Psoas muscle (tissue), 8 donors: Measurements from ENCODE around the gene GALNT14. TPM values are rescaled to one million over a fixed set of nuclear protein-coding genes. Genes with fewer than 3 reads are reported as not detected.

Experiments
- ATAC-seq, 4 donors: fragments of 200-7000 bp; cut with Tn5 transposase; one replicate each; pipeline ENCODE4 v1.9.1; 2020; ENCODE audit warnings: moderate library complexity in 3 of 4, mild to moderate bottlenecking in 2 of 4
- DNase-seq, 2 donors: peaks; one replicate each; pipeline ENCODE4 v3.0.0-alpha.2; 2020
- H3K27ac ChIP-seq: fragments of 200-600 bp; one replicate; pipeline ENCODE4 v1.8.0; 2022
- H3K27me3 ChIP-seq, 3 donors: fragments of 200-600 bp in 1 of 3; one replicate each; pipeline versions ENCODE4 v1.6.1 to v1.8.0; 2013 to 2022; ENCODE audit warnings: low read length in 2 of 3, mild to moderate bottlenecking in 2 of 3, moderate library complexity in 1 of 3; ENCODE audit not compliant: insufficient read depth in 3 of 3
- H3K36me3 ChIP-seq, 2 donors: fragments of 200-600 bp in 1 of 2; one replicate each; pipeline versions ENCODE4 v1.6.1 to v1.8.0; 2013 to 2022; ENCODE audit warnings: low read depth in 1 of 2, mild to moderate bottlenecking in 1 of 2, moderate library complexity in 1 of 2; ENCODE audit not compliant: insufficient read depth in 1 of 2
- H3K4me1 ChIP-seq: fragments of 200-600 bp; one replicate; pipeline ENCODE4 v1.8.0; 2022
- H3K4me3 ChIP-seq: fragments of 200-600 bp; one replicate; pipeline ENCODE4 v1.8.0; 2022; ENCODE audit warnings: mild to moderate bottlenecking
- H3K9me3 ChIP-seq: fragments of 200-600 bp; one replicate; pipeline ENCODE4 v1.8.0; 2022
- CTCF ChIP-seq: fragments of 200-600 bp; IDR thresholded peaks from one replicate; pipeline ENCODE4 v1.8.0; 2022; ENCODE audit warnings: antibody characterized with exemption
- WGBS, 3 donors: extraction: QIAGEN DNeasy Blood & Tissue Kit; methylation state at CpG; one replicate each; pipeline versions ENCODE4 v1.1.6 to v1.1.7; 2013; 5-methylcytosine and 5-hydroxymethylcytosine counted together
- intact Hi-C, 2 donors: fragments of 100-400 bp; cut with DNase I; formaldehyde crosslinking; loops; one replicate each; pipeline versions ENCODE4 v1.11.0 to v1.14.2; 2022
- polyA plus RNA-seq, 3 donors: library from polyadenylated mRNA; stranded (reverse); fragments of 200-250 nt; gene quantifications; one replicate each; pipeline ENCODE4 v1.2.3, GENCODE V29; 2013
- total RNA-seq, 4 donors: library from RNA; stranded (reverse); fragmentation: NEBNext Ultra II Directional in 2 of 4; extraction: Animal tissue kit (Norgen Biotek cat#: 25700) in 2 of 4; gene quantifications; one replicate each; pipeline versions ENCODE4 v1.2.1 to v1.2.4, GENCODE V29; 2021 to 2023
- donor health status: healthy with polysubstance abuse.
- donor health status: DM: no; HTN: no; CAD: no; lungs with moderate emphysema.
- donor health status: Bipolar disorder and iron deficiency.
- donor health status: healthy.
- donor health status: DM: yes; HTN: yes; CAD: no.
- donor health status: DM: no; HTN: no; CAD: no.
- donor health status: DM: no; HTN: no; CAD: no.
- donor health status: DM: yes; HTN: yes; CAD: no.

GALNT14 gene
- total and polyA plus RNA-seq, 7 donors, result 0.13 to 0.54 (median 0.24) TPM; not detected in 1

GRCh38 chr2:31132786-31133185 is 5.5 kb downstream of the GALNT14 start:
- Histone ChIP-seq H3K27ac (no peak overlapping the region), H3K9me3 (no peaks in the 10 kb centered on the region), H3K4me1 (peaks cover 10% of the 10 kb centered on the region), H3K4me3 (no peak overlapping the region), H3K36me3 (no peaks in the 10 kb centered on the region), H3K27me3 (peaks cover 0 to 41% (median 16%) of the 10 kb centered on the region in 3 donors)
- ATAC-seq (no peak), DNase-seq (no peak)
- intact Hi-C loops, result no loop called here
- no peak for TF ChIP-seq CTCF
- WGBS, 3 donors, result 88 to 92% (median 91%) methylated on average over 5 of the region's 5 CpGs

GRCh38 chr2:31131871-31132270 is 6.4 kb downstream of the GALNT14 start:
- H3K27me3 ChIP-seq, result peaks cover 0 to 32% (median 9%) of the 10 kb centered on the region in 3 donors
- H3K4me3 ChIP-seq, result no peak overlapping the region
- DNase-seq, result no peak
- H3K4me1 ChIP-seq, result peaks cover under 1% of the 10 kb centered on the region
- no peak for ATAC-seq
- TF ChIP-seq CTCF, result no peak
- WGBS, 3 donors, result 49 to 77% (median 61%) methylated on average over 4 of the region's 4 CpGs
- intact Hi-C loops, result no loop called here
- H3K27ac ChIP-seq, result no peak overlapping the region
- no peaks in the 10 kb centered on the region for H3K9me3 ChIP-seq
- H3K36me3 ChIP-seq, result no peaks in the 10 kb centered on the region

DNA sequence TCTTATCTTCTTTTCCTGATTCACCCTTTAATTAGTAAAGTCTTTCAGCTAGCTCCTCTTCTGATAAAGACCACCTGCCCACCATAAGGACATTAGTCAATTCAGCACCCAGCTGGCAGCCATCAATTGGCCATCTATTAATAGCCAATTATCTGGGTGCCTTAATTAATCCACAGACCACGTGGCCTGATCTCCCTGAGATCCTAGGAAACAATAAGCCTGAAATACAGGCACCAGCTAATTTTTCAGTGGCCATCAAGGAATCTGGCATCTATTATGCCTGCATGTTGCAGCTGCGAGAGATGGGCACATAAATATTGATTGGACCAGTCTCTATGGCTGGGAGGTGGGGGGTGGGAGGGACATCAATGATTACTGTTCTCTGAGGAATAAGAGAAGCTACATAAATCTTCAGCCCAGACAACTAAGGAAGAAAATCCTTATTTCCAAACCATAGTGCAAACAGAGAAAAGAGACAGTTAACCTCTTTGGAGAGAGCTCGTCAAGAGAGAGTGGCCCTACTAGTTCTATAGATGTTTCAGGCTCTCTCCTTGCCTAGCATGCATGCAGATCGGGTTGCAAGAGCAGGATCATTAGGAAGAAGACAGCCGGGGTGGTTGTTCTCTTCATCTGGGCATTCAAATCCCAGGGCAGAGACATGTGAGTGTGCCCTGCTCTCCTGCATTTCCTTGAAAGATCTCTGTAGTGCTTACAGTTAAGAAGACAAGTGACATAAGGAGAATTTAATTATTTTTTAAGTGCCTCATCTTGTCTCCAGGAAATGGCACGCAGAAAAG is 8.7 kb downstream of the GALNT14 start:
- 53 to 65% (median 64%) methylated on average over 6 of the region's 6 CpGs for WGBS, 3 donors
- intact Hi-C loops, result no loop called here
- Histone ChIP-seq H3K27me3 (peaks cover 0 to 9% (median 0%) of the 10 kb centered on the region in 3 donors), H3K27ac (no peak overlapping the region), H3K36me3 (no peaks in the 10 kb centered on the region), H3K4me1 (no peaks in the 10 kb centered on the region), H3K4me3 (no peak overlapping the region), H3K9me3 (no peaks in the 10 kb centered on the region)
- DNase-seq (no peak), ATAC-seq (no peak)
- no peak for TF ChIP-seq CTCF

- H3K4me3 ChIP-seq, result no peak overlapping the region
- H3K36me3 ChIP-seq, result no peaks in the 10 kb centered on the region
- ATAC-seq (no peak), DNase-seq (no peak)
- H3K27ac ChIP-seq, result no peak overlapping the region
- TF ChIP-seq CTCF, result no peak
- H3K4me1 ChIP-seq, result no peaks in the 10 kb centered on the region
- H3K9me3 ChIP-seq, result no peaks in the 10 kb centered on the region
- WGBS, 3 donors, result 82 to 89% (median 86%) methylated on average over 3 of the region's 3 CpGs
- intact Hi-C loops, result no loop called here
- H3K27me3 ChIP-seq, result no peaks in the 10 kb centered on the region
Measured at GRCh38 chr2:31127931-31128330, 10.3 kb downstream of the GALNT14 start.
